ENCODE measurements around the gene RPL18A.
"Not testable (repeated sequence)": the region's sequence is repeated elsewhere in the genome, so short reads cannot be mapped to it uniquely, and the experiment has no call there.

RPL18A gene

GRCh38 chr19:17881701-17882100 lies 22.0 kb downstream of the RPL18A start:
- H3K18ac ChIP-seq (ENCODE audit: low read length): no peak overlapping the region

DNA sequence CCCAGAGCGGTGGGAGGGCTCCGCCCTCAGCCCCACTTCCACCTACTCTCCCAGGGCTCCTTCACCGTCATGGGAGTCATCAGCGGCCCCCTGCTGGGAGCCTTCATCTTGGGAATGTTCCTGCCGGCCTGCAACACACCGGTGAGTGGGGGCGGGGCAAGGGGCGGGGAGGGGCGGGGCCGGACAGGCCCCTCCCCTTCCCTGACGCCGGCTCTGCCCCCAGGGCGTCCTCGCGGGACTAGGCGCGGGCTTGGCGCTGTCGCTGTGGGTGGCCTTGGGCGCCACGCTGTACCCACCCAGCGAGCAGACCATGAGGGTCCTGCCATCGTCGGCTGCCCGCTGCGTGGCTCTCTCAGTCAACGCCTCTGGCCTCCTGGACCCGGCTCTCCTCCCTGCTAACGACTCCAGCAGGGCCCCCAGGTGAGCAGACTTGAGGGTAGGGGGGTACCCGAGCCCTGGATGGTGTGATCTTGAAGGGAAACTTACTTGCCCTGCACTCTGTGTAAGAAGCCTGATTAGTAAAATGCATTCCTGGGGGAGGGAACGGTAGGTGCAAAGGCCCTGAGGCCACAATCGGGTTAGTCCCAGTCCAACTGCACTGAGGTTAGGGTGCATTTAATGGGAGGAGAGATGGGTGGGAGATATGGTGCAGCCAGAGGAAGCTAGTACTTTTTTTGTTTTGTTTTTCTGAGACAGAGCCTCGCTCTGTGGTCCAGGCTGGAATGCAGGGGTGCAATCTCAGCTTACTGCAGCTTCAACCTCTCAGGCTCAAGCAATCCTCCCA lies 24.1 kb downstream of the RPL18A start:
- Histone ChIP-seq H3K9me3 (replicated peaks in 1 of 2; ENCODE audit: control insufficient read depth in 2 of 2, insufficient read depth in 1 of 2, low read depth in 1 of 2, low read length in 2 of 2) (no peaks in the 10 kb centered on the region), H3K9ac (ENCODE audit: low read depth, low read length, poor library complexity) (no peak overlapping the region), H2BK15ac (ENCODE audit: low read length) (no peak overlapping the region), H3K4me3 (ENCODE audit: low read length in 2 of 2) (no peak overlapping the region), H3K27me3 (ENCODE audit: control insufficient read depth in 3 of 3, insufficient read depth in 3 of 3, low read depth in 1 of 3, low read length in 3 of 3) (no peaks in the 10 kb centered on the region), H4K8ac (ENCODE audit: low read depth, low read length) (no peak overlapping the region), H3K4ac (ENCODE audit: low read length) (no peak overlapping the region), H3K4me1 (ENCODE audit: control insufficient read depth in 2 of 2, insufficient read depth in 1 of 2, low read depth in 1 of 2, low read length in 2 of 2) (no peaks in the 10 kb centered on the region), H3K27ac (replicated peaks; ENCODE audit: low read length) (no peak overlapping the region), H3K4me2 (ENCODE audit: insufficient read depth, low read length, poor library complexity, severe bottlenecking) (no peak overlapping the region), H3K23ac (ENCODE audit: low read depth, low read length, poor library complexity) (no peak overlapping the region), H3K36me3 (replicated peaks in 1 of 2; ENCODE audit: control insufficient read depth in 2 of 2, insufficient read depth in 2 of 2, low read length in 2 of 2) (no peaks in the 10 kb centered on the region), H2BK120ac (ENCODE audit: low read depth, low read length) (no peak overlapping the region), H3K18ac (ENCODE audit: low read length) (peak overlapping the region; percentile 48), H2AFZ (ENCODE audit: low read length) (no peak overlapping the region), H3K79me1 (ENCODE audit: low read depth, low read length) (no peaks in the 10 kb centered on the region), H3K14ac (ENCODE audit: low read length) (peak overlapping the region; percentile 14), H4K91ac (ENCODE audit: low read depth, low read length, poor library complexity) (no peak overlapping the region), H2BK5ac (ENCODE audit: low read length) (no peak overlapping the region), H2BK12ac (ENCODE audit: low read length) (no peak overlapping the region), H2AK5ac (ENCODE audit: low read depth, low read length) (no peak overlapping the region)
- no peak for DNase-seq (ENCODE audit: low spot score)
- no CpG with 5 or more reads among the region's 33 CpGs for WGBS, 2 donors (ENCODE audit: extremely low coverage in 2 of 2, insufficient read length in 2 of 2, insufficient replicate concordance in 1 of 2)

More at GRCh38 chr19:17881701-17882100, 22.0 kb downstream of the RPL18A start:
- no peak overlapping the region for H2AFZ ChIP-seq (ENCODE audit: low read length)
- H2BK120ac ChIP-seq (ENCODE audit: low read depth, low read length): no peak overlapping the region
- H3K9me3 ChIP-seq (replicated peaks in 1 of 2; ENCODE audit: control insufficient read depth in 2 of 2, insufficient read depth in 1 of 2, low read depth in 1 of 2, low read length in 2 of 2): no peaks in the 10 kb centered on the region
- H3K4me2 ChIP-seq (ENCODE audit: insufficient read depth, low read length, poor library complexity, severe bottlenecking): no peak overlapping the region
- no peak overlapping the region for H2BK12ac ChIP-seq (ENCODE audit: low read length)
- no peak overlapping the region for H3K14ac ChIP-seq (ENCODE audit: low read length)
- no peak overlapping the region for H3K27ac ChIP-seq (replicated peaks; ENCODE audit: low read length)
- H3K4me1 ChIP-seq (ENCODE audit: control insufficient read depth in 2 of 2, insufficient read depth in 1 of 2, low read depth in 1 of 2, low read length in 2 of 2): no peaks in the 10 kb centered on the region
- H3K4me3 ChIP-seq (ENCODE audit: low read length in 2 of 2): no peak overlapping the region
- H4K8ac ChIP-seq (ENCODE audit: low read depth, low read length): no peak overlapping the region
- no peak overlapping the region for H3K4ac ChIP-seq (ENCODE audit: low read length)
- WGBS, 2 donors (ENCODE audit: extremely low coverage in 2 of 2, insufficient read length in 2 of 2, insufficient replicate concordance in 1 of 2): no CpG with 5 or more reads among the region's 7 CpGs
- no peak overlapping the region for H2BK15ac ChIP-seq (ENCODE audit: low read length)
- H3K27me3 ChIP-seq (ENCODE audit: control insufficient read depth in 3 of 3, insufficient read depth in 3 of 3, low read depth in 1 of 3, low read length in 3 of 3): no peaks in the 10 kb centered on the region
- H3K79me1 ChIP-seq (ENCODE audit: low read depth, low read length): no peaks in the 10 kb centered on the region
- no peak overlapping the region for H2BK5ac ChIP-seq (ENCODE audit: low read length)
- H3K36me3 ChIP-seq (replicated peaks in 1 of 2; ENCODE audit: control insufficient read depth in 2 of 2, insufficient read depth in 2 of 2, low read length in 2 of 2): no peaks in the 10 kb centered on the region
- no peak overlapping the region for H3K9ac ChIP-seq (ENCODE audit: low read depth, low read length, poor library complexity)
- H4K91ac ChIP-seq (ENCODE audit: low read depth, low read length, poor library complexity): no peak overlapping the region
- H2AK5ac ChIP-seq (ENCODE audit: low read depth, low read length): peak overlapping the region; percentile 68
- H3K23ac ChIP-seq (ENCODE audit: low read depth, low read length, poor library complexity): no peak overlapping the region
- DNase-seq (ENCODE audit: low spot score): no peak

GRCh38 chr19:17886515-17886914 lies 26.8 kb downstream of the RPL18A start:
- Histone ChIP-seq H3K27me3 (ENCODE audit: control insufficient read depth in 3 of 3, insufficient read depth in 3 of 3, low read depth in 1 of 3, low read length in 3 of 3) (no peaks in the 10 kb centered on the region), H3K36me3 (replicated peaks in 1 of 2; ENCODE audit: control insufficient read depth in 2 of 2, insufficient read depth in 2 of 2, low read length in 2 of 2) (no peaks in the 10 kb centered on the region), H3K4me3 (ENCODE audit: low read length in 2 of 2) (no peak overlapping the region), H3K27ac (replicated peaks; ENCODE audit: low read length) (no peak overlapping the region), H2BK15ac (ENCODE audit: low read length) (no peak overlapping the region), H3K4ac (ENCODE audit: low read length) (no peak overlapping the region), H4K8ac (ENCODE audit: low read depth, low read length) (no peak overlapping the region), H3K18ac (ENCODE audit: low read length) (no peak overlapping the region), H3K4me1 (ENCODE audit: control insufficient read depth in 2 of 2, insufficient read depth in 1 of 2, low read depth in 1 of 2, low read length in 2 of 2) (no peaks in the 10 kb centered on the region), H3K14ac (ENCODE audit: low read length) (no peak overlapping the region), H4K91ac (ENCODE audit: low read depth, low read length, poor library complexity) (no peak overlapping the region), H3K4me2 (ENCODE audit: insufficient read depth, low read length, poor library complexity, severe bottlenecking) (no peak overlapping the region), H3K9me3 (replicated peaks in 1 of 2; ENCODE audit: control insufficient read depth in 2 of 2, insufficient read depth in 1 of 2, low read depth in 1 of 2, low read length in 2 of 2) (no peaks in the 10 kb centered on the region), H3K23ac (ENCODE audit: low read depth, low read length, poor library complexity) (no peak overlapping the region), H3K9ac (ENCODE audit: low read depth, low read length, poor library complexity) (no peak overlapping the region), H2BK120ac (ENCODE audit: low read depth, low read length) (no peak overlapping the region), H3K79me1 (ENCODE audit: low read depth, low read length) (peaks cover 2% of the 10 kb centered on the region), H2AFZ (ENCODE audit: low read length) (no peak overlapping the region), H2BK12ac (ENCODE audit: low read length) (no peak overlapping the region), H2AK5ac (ENCODE audit: low read depth, low read length) (no peak overlapping the region), H2BK5ac (ENCODE audit: low read length) (no peak overlapping the region)
- no peak for DNase-seq (ENCODE audit: low spot score)
- no CpG with 5 or more reads among the region's 7 CpGs for WGBS, 2 donors (ENCODE audit: extremely low coverage in 2 of 2, insufficient read length in 2 of 2, insufficient replicate concordance in 1 of 2)

GRCh38 chr19:17887221-17887620 lies 27.5 kb downstream of the RPL18A start:
- H2BK15ac ChIP-seq (ENCODE audit: low read length); H3K4me3 ChIP-seq (ENCODE audit: low read length in 2 of 2); H2BK12ac ChIP-seq (ENCODE audit: low read length); H2AFZ ChIP-seq (ENCODE audit: low read length); H3K4me1 ChIP-seq (ENCODE audit: control insufficient read depth in 2 of 2, insufficient read depth in 1 of 2, low read depth in 1 of 2, low read length in 2 of 2); H3K18ac ChIP-seq (ENCODE audit: low read length); H2BK5ac ChIP-seq (ENCODE audit: low read length); H4K91ac ChIP-seq (ENCODE audit: low read depth, low read length, poor library complexity); H3K79me1 ChIP-seq (ENCODE audit: low read depth, low read length); H3K4ac ChIP-seq (ENCODE audit: low read length); H3K9me3 ChIP-seq (replicated peaks in 1 of 2; ENCODE audit: control insufficient read depth in 2 of 2, insufficient read depth in 1 of 2, low read depth in 1 of 2, low read length in 2 of 2); H3K27ac ChIP-seq (replicated peaks; ENCODE audit: low read length); DNase-seq (ENCODE audit: low spot score); H3K4me2 ChIP-seq (ENCODE audit: insufficient read depth, low read length, poor library complexity, severe bottlenecking); H3K36me3 ChIP-seq (replicated peaks in 1 of 2; ENCODE audit: control insufficient read depth in 2 of 2, insufficient read depth in 2 of 2, low read length in 2 of 2); H3K9ac ChIP-seq (ENCODE audit: low read depth, low read length, poor library complexity); H2BK120ac ChIP-seq (ENCODE audit: low read depth, low read length); H3K23ac ChIP-seq (ENCODE audit: low read depth, low read length, poor library complexity); H3K14ac ChIP-seq (ENCODE audit: low read length); H4K8ac ChIP-seq (ENCODE audit: low read depth, low read length); H2AK5ac ChIP-seq (ENCODE audit: low read depth, low read length); H3K27me3 ChIP-seq (ENCODE audit: control insufficient read depth in 3 of 3, insufficient read depth in 3 of 3, low read depth in 1 of 3, low read length in 3 of 3): not testable (repeated sequence)
- no CpG with 5 or more reads among the region's 4 CpGs for WGBS, 2 donors (ENCODE audit: extremely low coverage in 2 of 2, insufficient read length in 2 of 2, insufficient replicate concordance in 1 of 2)

Data from neuronal stem cell (in vitro differentiated cells).